HG03060 (cell line): Measurements from ENCODE around the gene ZNF473.

ENCODE experiments used
- ATAC-seq: cut with Tn5 transposase; IDR thresholded peaks from one replicate; pipeline ENCODE4 v1.9.1; 2021; ENCODE audit warnings: low read depth, moderate number of reproducible peaks; ENCODE audit not compliant: unreplicated experiment

Gene ZNF473

GRCh38 chr19:50003254-50003788, 22.5 kb upstream of the ZNF473 start:
- ATAC-seq = no peak

DNA sequence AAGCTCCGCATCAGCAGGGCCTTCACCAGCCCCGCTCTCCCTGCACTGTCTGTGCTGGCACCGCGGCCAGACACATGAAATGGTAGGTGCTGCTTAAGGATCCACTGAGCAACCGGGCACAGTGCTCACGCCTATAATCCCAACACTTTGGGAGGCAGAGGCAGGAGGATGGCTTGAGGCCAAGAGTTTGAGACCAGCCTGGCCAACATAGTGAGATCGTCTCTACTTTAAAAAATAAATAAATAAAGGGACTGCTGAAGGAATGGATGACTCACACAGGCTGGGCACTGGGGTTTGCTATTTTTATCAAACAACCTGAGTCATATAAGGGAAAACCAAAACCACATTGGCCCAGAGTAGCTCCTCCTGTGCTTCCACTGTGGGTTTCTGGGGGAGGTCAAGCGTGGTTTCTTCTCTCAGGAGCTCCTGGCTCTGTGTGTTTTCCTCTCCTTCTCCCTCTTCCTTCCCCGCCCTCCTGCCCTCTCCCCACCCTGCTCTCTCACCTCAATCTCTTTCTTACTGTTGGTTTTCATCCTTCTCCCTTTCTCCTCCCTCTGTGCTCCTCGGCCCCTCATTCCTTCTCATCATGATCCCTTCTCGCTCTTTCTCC, 21.9 kb upstream of the ZNF473 start:
- ATAC-seq = no peak

- ATAC-seq = no peak
Observed at GRCh38 chr19:50005428-50005827, 20.4 kb upstream of the ZNF473 start.

GRCh38 chr19:50007170-50007569, 18.6 kb upstream of the ZNF473 start:
- ATAC-seq = no peak

DNA sequence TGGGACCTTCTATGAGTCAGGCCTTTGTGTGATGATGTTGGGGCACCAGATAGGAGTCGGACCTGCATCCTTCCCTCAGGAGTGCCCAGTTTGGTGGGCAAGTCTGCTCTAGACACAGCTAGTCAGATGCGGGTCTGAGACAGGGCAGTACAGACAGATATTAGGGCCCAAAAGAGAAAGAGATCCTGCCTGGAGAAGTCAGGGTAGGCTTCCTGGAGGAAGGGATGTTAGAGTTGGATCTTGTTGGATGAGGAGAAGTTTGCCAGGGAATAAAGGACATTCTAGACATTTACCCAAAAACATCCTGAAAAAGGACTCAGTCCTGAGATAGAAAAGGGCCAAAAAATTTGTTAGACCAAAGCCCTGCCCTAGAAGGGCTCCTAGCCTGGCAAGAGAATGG, 17.9 kb upstream of the ZNF473 start:
- ATAC-seq = no peak

DNA sequence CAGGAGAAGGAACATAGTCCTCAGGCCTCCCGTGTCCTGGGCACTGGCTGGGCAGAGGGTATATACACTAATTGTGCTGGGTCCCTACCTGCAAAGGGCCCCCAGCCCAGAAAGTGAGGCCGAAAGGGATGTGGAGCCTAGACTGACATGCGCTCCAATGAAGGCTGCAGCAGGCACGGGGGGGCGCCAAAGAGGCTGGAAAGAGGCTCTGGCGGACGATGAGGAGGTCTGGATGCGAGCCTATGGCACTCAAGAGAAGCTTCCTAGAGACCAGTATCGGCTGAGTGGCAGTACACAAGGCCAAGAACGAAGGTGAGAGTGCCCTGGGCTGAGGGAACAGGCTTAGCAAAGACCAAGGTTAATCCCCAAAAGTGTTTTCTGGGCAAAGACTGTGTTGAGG, 17.3 kb upstream of the ZNF473 start:
- ATAC-seq = no peak

DNA sequence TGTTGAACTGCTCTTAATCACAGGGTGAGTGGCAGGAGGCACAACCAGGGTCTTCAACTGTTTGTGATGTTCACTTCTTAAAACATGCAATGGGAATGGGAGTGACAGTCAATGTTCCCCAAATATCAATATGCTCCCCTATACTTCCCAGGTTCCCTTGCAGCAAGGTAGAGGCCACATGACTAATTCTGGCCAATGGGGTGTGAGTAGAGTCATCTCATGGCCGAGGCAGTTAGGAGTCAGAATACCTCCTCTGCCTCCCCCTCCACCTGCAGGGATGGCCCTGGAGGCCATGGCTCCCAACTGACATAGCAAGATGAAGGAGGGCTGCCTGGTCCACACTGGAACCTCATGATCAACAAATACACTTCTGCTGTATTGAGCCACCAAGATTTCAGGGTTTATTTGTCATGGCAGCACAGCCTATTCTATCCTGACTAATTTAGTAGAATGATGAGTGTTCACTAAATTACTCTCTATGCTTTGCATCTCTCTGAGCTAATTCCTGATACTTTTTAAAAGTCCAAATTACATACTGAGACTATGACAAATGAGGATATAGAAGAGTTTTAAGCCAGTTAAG, 9.5 kb upstream of the ZNF473 start:
- no peak for ATAC-seq

GRCh38 chr19:50020481-50020880, 5.3 kb upstream of the ZNF473 start:
- no peak for ATAC-seq

DNA sequence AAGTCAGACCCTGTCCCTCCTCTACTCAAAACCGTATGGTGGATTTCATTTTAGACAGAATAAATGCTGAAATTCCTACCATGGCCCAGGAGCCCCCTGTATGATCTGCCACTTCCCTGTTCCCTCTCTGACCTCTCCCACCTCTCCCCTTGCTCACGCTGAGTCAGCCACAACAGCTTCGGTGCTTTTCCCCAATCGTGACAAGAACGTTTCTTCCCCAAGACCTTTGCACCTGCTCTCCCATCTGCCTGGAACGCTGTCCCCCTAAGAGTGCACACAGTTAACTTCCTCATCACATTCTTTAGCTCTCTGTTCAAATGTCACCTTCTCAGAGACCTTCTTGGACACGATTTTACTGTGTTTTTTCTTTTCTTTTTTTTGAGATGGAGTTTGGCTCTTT, 3.0 kb upstream of the ZNF473 start:
- ATAC-seq = no peak

DNA sequence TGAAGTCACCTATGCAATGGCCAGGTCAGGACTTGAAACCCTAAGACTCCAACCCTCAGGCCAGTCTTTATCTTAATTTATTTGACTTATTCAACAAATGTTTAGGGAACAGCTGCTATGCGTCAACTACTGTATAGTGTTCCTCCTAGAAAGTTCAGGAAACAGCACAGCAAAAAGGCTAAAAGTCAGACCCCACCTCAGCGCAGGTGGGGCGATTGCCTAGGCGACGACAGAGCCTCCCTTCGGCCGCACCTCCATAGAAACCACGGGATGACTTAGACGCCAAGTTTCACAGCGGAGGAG, 1.1 kb upstream of the ZNF473 start:
- no peak for ATAC-seq

DNA sequence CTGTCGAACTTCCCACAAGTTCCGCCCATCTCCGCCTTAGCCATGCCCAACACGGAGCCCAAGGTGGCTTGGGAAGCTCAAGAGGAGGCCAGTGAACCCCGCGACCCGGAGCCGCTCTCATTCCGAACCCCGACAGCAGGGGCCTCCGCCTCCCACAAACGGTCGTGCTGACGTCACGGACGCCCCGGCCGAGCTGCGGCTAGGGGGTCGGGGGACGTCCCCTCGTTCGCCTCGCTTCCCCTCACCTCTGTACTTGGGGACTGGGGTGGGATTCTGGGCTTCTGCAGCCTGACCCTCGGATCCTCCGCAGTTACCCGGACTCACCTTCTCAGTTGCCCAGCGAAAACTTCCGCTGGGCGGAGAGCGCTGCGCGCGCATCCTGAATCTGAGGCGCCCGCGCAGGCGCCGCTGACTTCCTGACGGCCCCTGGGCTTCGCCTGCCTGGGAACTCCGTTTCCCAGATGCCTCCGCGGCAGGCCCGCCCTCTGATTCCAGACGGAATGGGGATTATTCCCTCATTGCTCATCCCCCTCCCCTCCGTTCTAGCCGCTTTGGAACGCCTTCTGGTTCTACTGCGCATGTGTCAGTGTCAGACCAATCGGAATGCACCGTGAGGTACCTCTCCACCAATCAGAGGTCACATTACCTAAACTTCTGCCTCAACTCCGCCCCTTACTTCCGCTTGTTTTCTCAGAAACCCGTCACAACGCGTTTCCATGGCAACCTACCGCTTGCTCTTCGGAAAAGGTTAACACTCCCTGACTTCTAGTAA, 597 bp upstream of the ZNF473 start, which contains the start of gene VRK3:
Gene VRK3 (minus strand): TSS at position 351 of the 772 bp plus-strand sequence. CDS start 9,210 bp downstream, outside the sequence.
- ATAC-seq = peak; percentile 80

GRCh38 chr19:50026550-50026906, 723 bp downstream of the ZNF473 start:
- no peak for ATAC-seq

- ATAC-seq = no peak
Observed at GRCh38 chr19:50030225-50030624, 4.4 kb downstream of the ZNF473 start.

DNA sequence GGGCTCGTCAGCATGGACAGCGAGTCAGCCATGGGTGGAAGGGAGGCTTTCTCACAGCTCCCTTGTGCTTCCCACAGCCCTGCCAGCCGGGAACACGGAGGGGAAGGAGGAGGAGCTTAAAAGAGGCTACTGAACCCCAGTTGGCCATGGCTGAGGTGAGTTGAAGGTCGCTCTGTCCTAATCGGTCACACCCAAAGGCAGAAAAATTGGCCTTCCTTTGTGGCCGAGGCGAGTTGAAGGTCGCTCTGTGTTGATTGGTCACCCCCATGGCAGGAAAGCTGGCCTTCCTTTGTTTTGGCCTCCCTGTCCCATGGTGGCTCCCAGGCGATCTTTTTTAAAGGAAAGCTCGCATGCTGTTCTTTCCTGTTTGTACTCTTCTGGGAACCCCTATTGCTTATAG, 5.1 kb downstream of the ZNF473 start:
- ATAC-seq = no peak

- ATAC-seq = no peak
Observed at GRCh38 chr19:50036908-50037307, 11.1 kb downstream of the ZNF473 start.

DNA sequence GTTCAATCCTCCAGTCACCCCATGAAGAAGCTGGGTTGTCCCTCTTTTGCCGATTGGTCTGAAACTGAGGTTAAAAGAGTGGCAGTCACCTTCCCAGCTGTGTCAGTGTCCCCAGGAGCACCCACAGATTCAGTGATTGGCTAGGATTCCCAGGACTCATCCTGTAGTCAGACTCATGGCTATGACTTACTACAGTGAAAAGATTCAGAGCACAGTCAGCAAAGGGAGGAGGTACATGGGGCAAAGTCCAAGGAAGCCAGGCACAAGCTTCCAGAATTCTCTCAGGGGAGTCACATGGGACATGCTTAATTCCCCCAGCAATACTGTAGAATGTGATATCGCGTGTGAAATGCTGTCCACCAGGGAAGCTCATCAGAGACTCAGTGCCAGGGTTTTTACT, 14.2 kb downstream of the ZNF473 start:
- no peak for ATAC-seq

DNA sequence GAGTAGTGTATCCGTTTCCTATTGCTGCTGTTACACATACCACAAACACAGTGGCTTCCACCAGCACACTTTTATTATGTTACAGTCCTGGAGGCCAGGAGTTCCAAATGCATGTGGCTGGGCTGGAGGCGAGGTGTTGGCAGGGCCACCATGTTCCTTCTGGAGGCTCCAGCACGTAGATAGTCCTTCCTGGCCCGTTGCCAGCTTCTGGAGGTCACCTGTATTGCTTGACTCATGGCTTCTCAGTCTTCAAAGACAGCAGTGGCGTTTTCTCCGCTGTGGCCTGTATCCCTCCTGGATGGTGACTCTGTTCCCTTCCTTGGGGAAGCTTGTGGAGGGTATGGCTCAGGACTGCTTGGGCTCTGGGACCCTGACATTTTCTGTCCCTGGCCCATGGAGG, 15.2 kb downstream of the ZNF473 start:
- no peak for ATAC-seq

DNA sequence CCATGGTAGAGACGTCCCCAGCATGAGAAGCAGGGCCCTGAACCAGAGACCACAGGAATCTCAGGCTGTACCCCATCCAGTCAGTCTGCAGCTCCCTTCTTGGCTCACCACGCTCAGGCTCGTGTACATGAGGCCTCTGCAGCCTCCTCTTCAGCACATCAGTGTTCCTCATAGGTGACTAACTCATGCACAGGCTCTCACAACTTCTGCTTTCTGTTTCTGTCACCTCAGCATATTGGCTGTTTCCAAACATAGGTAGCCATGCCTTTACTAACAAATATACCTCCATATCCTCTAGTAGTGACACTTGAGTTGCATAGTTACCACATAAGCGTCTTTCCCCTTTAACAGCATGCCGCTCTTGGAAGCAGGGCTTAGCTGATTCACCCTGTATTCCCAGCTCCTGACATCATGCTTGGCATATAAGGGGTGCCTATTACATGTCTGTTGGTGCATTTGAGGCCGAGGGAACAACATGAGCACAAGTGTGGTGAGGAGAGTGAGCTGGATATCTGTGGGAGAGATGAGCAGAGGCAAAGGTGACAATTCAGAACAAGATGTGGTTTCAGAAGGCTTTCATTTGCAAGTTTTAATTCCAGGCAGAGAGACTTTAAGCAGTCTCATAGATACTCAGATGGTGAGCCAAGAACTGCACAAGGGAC, 16.7 kb downstream of the ZNF473 start:
- no peak for ATAC-seq

DNA sequence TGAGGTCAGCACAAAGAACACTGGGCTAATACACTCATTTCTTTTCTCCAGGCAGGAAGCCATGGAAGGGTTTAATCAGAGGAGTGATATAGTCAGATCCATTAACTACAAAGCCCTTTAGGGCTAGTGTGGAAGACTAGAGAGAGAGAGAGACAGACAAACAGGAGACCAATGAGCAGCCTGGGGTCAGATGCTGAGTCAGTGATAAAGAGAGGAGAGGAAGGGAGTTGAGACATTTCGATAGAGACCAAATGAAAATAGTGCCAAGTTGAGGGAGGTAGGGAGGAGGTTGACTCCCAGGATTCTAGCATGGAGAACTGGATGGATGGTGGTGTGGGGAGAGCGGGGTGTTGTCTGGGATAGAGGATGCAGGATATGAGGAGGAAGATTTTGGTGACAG, 18.2 kb downstream of the ZNF473 start:
- no peak for ATAC-seq

GRCh38 chr19:50044922-50045321, 19.1 kb downstream of the ZNF473 start:
- ATAC-seq = no peak
